ENCODE measurements around the gene TRAF1. TPM values are rescaled to one million over a fixed set of nuclear protein-coding genes. Genes with fewer than 3 reads are reported as not detected.

Gene TRAF1
- total and polyA plus RNA-seq, 2 of the 13 experiments (the other 11 are each of a cell fraction or from before 2014, with no cell fraction given) = 0.44 to 1.0 TPM

GRCh38 chr9:120877276-120878034 lies 49.1 kb downstream of the TRAF1 start (continued):
- no peak for TF ChIP-seq ZKSCAN8 (CRISPR knock-in tag; IDR thresholded peaks at IDR 0.05; ENCODE audit: borderline replicate concordance)
- TF ChIP-seq FOXA3 (CRISPR knock-in tag; IDR thresholded peaks at IDR 0.05) = peak; percentile 14; the same call in 1 of the 2 replicates
- TF ChIP-seq ZNF407 (CRISPR knock-in tag; IDR thresholded peaks at IDR 0.05; ENCODE audit: not compliant biosample characterization) = no peak
- peak; percentile 78; the same call in 1 of the 2 replicates for TF ChIP-seq YEATS4 (CRISPR knock-in tag; IDR thresholded peaks at IDR 0.05; ENCODE audit: borderline replicate concordance)
- peak; percentile 76 for TF ChIP-seq TBX2 (CRISPR knock-in tag; IDR thresholded peaks at IDR 0.05; ENCODE audit: borderline replicate concordance)
- no peak for TF ChIP-seq ZNF451 (CRISPR knock-in tag; IDR thresholded peaks at IDR 0.05)
- no peak for TF ChIP-seq ZNF468 (CRISPR knock-in tag; IDR thresholded peaks at IDR 0.05)
- TF ChIP-seq AGO1 (IDR thresholded peaks at IDR 0.05; ENCODE audit: low read depth, low read length, poor library complexity, severe bottlenecking) = no peak
- TF ChIP-seq TSC22D2 (CRISPR knock-in tag; IDR thresholded peaks at IDR 0.05; ENCODE audit: borderline replicate concordance) = no peak
- TF ChIP-seq LCORL (IDR thresholded peaks at IDR 0.05) = no peak
- 0 out of 2 replicates have a peak, but pooled peaks have one; percentile 32 for TF ChIP-seq LCORL (CRISPR knock-in tag; IDR thresholded peaks at IDR 0.05)
- no peak for TF ChIP-seq ZNF781 (CRISPR knock-in tag; IDR thresholded peaks at IDR 0.05; ENCODE audit: borderline replicate concordance, not compliant biosample characterization)
- TF ChIP-seq CHD2 (IDR thresholded peaks at IDR 0.05; ENCODE audit: low read depth, low read length) = no peak
- no peak for TF ChIP-seq ZSCAN5A (CRISPR knock-in tag; IDR thresholded peaks at IDR 0.05; ENCODE audit: borderline replicate concordance)
- no peak for TF ChIP-seq PHF5A (CRISPR knock-in tag; IDR thresholded peaks at IDR 0.05; ENCODE audit: low read depth, unreplicated experiment)
- peak; percentile 63; the same call in 1 of the 2 replicates for TF ChIP-seq ZNF225 (CRISPR knock-in tag; IDR thresholded peaks at IDR 0.05)
- peak; percentile 73 for TF ChIP-seq TAF1 (CRISPR knock-in tag; IDR thresholded peaks at IDR 0.05)
- TF ChIP-seq PTBP1 (IDR thresholded peaks at IDR 0.05; ENCODE audit: low read depth, low read length, poor library complexity, severe bottlenecking) = no peak
- TF ChIP-seq KLF12 (CRISPR knock-in tag; IDR thresholded peaks at IDR 0.05; ENCODE audit: borderline replicate concordance) = no peak
- no peak for TF ChIP-seq ZNF878 (CRISPR knock-in tag; IDR thresholded peaks at IDR 0.05)

All from HepG2 (cell line).